Body of pancreas (tissue), 4 donors: ENCODE results near the gene FAM193A. TPM values are rescaled to one million over a fixed set of nuclear protein-coding genes. Genes with fewer than 3 reads are reported as not detected.
"Not testable (repeated sequence)": the region's sequence is repeated elsewhere in the genome, so short reads cannot be mapped to it uniquely, and the experiment has no call there.

ENCODE experiments used
- ATAC-seq: fragments of 150-250 bp; one replicate; pipeline ENCODE4 v1.9.1; 2016
- DNase-seq, 4 donors: peaks; one replicate each; pipeline ENCODE4 v3.0.0-alpha.2; 2019
- H3K27ac ChIP-seq, 4 donors: fragments of 200-600 bp; sonication (generic); 1 replicate in 3 of 4; 2 replicates in 1 of 4; pipeline versions ENCODE4 v1.5.1 to v1.6.1; 2016 to 2019; ENCODE audit warnings: mild to moderate bottlenecking in 1 of 4, mixed read lengths in 1 of 4, moderate library complexity in 1 of 4
- H3K27me3 ChIP-seq, 2 donors: fragments of 200-600 bp; sonication (generic); one replicate each; pipeline ENCODE4 v1.6.0; 2016; ENCODE audit warnings: mild to moderate bottlenecking in 1 of 2
- H3K36me3 ChIP-seq, 2 donors: fragments of 200-600 bp; sonication (generic); replicated peaks in 1 of 2; 2 replicates each; pipeline ENCODE4 v1.5.1; 2016; ENCODE audit warnings: low read depth in 2 of 2; ENCODE audit not compliant: insufficient read depth in 1 of 2
- H3K4me1 ChIP-seq: fragments of 200-600 bp; sonication (generic); one replicate; pipeline ENCODE4 v1.6.0; 2016
- H3K4me3 ChIP-seq, 2 donors: fragments of 200-600 bp; sonication (generic); 1 replicate in 1 of 2; 2 replicates in 1 of 2; pipeline ENCODE4 v1.5.1; 2016 to 2019
- H3K9me3 ChIP-seq, 3 donors: fragments of 200-600 bp; sonication (generic); 1 replicate in 2 of 3; 2 replicates in 1 of 3; pipeline ENCODE4 v1.5.1; 2016
- POLR2A ChIP-seq, 3 donors: fragments of 450-650 bp; IDR thresholded peaks; one replicate each; pipeline ENCODE4 v1.6.1; 2016; ENCODE audit warnings: antibody characterized with exemption in 3 of 3, mild to moderate bottlenecking in 2 of 3
- WGBS, 2 donors: methylation state at CpG; one replicate each; pipeline ENCODE4 v1.1.5; 2017; 5-methylcytosine and 5-hydroxymethylcytosine counted together
- intact Hi-C: fragments of 100-400 bp; cut with DNase I; formaldehyde crosslinking; loops from one replicate; pipeline ENCODE4 v1.15.1; 2023
- total RNA-seq, 2 donors: library from RNA; depleted of rRNA; stranded (reverse); fragments of >200 nt; gene quantifications; one replicate each; pipeline ENCODE4 v1.1.0, GENCODE V29; 2016
- TF ChIP-seq, protein P1 (sequence below), 7 experiments: fragments of 450-650 bp in 4 of 7; fragments of 200-600 bp in 3 of 7; sonication (generic) in 3 of 7; IDR thresholded peaks; one replicate each; pipeline ENCODE4 v1.5.1; 2016 to 2019; ENCODE audit warnings: antibody characterized with exemption in 7 of 7

FAM193A gene
- total RNA-seq, 2 donors from 2014 or later, result 14.8 to 22.7 TPM

DNA sequence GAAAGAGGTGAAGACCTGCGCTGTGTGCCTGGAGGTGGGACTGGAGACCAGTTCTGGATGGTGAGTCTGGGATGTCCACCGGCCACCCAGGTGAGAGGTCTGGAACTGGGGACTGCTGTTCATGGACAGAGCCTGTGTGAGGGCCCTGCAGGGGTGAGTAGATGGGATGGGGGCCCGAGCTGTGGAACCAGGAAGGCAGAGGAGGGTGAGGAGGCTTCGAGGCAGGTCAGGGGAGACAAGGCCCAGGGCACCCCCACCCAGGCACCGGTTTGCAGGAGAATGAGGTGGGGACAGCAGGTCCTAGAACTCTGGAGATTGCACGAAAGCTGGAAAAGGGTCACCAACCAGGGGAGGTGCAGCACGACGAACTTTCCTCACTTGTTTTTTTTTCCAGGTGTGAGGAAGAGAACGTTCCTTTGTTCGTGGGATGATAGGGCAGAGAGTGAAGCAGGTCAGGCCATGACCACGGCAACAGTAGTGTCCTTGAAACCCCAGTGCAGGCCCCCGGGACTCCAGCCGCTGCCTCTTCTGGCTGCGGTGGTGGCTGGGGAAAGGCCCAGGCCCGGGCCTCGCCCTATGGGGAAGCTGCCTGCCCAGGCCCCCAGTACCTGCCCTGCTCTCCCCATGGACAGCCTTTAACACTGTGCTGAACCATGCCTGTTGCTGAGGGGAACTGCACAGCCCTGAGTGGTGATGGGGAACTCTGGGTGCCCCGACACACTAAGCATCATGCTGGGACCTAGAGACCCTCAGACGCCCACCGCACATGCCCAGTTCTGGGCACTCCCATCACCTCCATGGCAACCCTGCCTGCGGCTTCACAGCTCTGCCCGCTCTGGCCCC is 196.8 kb downstream of the FAM193A start:
- Histone ChIP-seq H3K4me1 (no peaks in the 10 kb centered on the region), H3K36me3 (peaks cover 10% of the 10 kb centered on the region in 2 donors), H3K4me3 (no peak overlapping the region), H3K9me3 (no peaks in the 10 kb centered on the region), H3K27me3 (no peaks in the 10 kb centered on the region), H3K27ac (no peak overlapping the region)
- TF ChIP-seq, protein P1, sequence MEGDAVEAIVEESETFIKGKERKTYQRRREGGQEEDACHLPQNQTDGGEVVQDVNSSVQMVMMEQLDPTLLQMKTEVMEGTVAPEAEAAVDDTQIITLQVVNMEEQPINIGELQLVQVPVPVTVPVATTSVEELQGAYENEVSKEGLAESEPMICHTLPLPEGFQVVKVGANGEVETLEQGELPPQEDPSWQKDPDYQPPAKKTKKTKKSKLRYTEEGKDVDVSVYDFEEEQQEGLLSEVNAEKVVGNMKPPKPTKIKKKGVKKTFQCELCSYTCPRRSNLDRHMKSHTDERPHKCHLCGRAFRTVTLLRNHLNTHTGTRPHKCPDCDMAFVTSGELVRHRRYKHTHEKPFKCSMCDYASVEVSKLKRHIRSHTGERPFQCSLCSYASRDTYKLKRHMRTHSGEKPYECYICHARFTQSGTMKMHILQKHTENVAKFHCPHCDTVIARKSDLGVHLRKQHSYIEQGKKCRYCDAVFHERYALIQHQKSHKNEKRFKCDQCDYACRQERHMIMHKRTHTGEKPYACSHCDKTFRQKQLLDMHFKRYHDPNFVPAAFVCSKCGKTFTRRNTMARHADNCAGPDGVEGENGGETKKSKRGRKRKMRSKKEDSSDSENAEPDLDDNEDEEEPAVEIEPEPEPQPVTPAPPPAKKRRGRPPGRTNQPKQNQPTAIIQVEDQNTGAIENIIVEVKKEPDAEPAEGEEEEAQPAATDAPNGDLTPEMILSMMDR (IDR thresholded peaks at IDR 0.05), result no peak
- TF ChIP-seq POLR2A (IDR thresholded peaks at IDR 0.05), result no peak
- ATAC-seq (no peak), DNase-seq (no peak)
- intact Hi-C loops, result no loop called here
- WGBS, 2 donors, result 84 to 85% methylated on average over 16 to 21 of the region's 21 CpGs

DNA sequence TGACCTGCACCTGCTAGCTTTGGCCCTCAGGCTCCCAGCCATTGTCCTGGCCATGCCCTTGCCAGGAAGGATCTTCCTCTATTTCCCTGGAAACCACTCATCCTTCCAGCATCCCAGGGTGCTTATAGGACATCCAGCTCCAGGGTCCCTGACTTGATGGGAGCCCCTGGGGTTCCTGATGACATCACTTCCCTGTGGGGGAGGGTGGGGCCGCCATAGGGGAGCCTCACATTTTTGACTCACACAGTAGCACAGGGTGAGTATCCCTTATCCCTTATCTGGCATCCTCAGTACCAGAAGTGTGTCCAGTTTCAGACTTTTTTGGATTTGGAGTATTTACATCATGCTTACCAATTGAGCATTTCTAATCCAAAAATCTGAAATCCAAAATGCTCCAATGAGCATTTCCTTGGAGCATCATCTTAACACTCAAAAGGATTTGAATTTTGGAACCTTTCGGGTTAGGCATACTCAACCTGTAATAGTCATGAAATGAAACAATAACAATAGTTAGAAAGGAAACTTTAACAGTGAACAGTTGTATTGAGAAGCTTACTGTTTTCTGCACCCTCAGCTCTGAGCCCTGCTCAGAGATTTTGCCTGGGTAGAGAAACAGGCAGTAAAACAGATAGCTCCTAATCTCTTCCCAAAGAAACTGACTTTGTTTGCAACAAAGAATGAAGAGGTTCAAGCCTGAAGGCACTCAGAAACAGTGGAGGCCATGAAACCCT is 197.6 kb downstream of the FAM193A start:
- Histone ChIP-seq H3K9me3 (no peaks in the 10 kb centered on the region), H3K4me3 (no peak overlapping the region), H3K4me1 (no peaks in the 10 kb centered on the region), H3K36me3 (peaks cover 10% of the 10 kb centered on the region in 2 donors), H3K27ac (no peak overlapping the region), H3K27me3 (no peaks in the 10 kb centered on the region)
- no peak for DNase-seq
- intact Hi-C loops, result no loop called here
- 94 to 96% methylated on average over 2 of the region's 2 CpGs for WGBS, 2 donors
- TF ChIP-seq, protein P1 (IDR thresholded peaks at IDR 0.05), result no peak
- no peak for TF ChIP-seq POLR2A (IDR thresholded peaks at IDR 0.05)
- no peak for ATAC-seq

DNA sequence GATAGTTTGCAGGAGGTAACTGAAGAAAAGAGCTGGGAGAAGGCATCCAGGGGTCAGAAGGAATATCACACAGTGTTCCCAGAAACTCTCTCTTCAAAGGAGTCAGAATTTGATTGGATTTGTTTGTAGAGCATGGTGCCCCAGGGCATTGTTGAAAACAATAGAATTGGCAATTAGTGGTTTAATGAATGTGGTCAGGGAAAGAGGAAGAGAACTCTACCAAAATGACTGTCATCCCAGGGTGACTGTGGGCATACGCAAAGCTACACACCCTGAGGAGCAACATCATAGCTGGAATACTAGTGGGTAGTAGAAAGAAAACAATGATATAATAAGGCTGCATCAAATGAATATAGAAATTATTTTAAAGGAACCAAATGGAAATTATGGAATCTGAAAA is 198.2 kb downstream of the FAM193A start:
- ATAC-seq, result no peak
- intact Hi-C loops, result no loop called here
- Histone ChIP-seq H3K4me1 (no peaks in the 10 kb centered on the region), H3K27ac (no peak overlapping the region), H3K36me3 (peaks cover 10% of the 10 kb centered on the region in 2 donors), H3K9me3 (no peaks in the 10 kb centered on the region), H3K4me3 (no peak overlapping the region), H3K27me3 (no peaks in the 10 kb centered on the region)
- no peak for TF ChIP-seq POLR2A (IDR thresholded peaks at IDR 0.05)
- TF ChIP-seq, protein P1 (IDR thresholded peaks at IDR 0.05), result no peak
- WGBS, 2 donors, result 91 to 92% methylated on average over 1 of the region's 1 CpG
- no peak for DNase-seq

DNA sequence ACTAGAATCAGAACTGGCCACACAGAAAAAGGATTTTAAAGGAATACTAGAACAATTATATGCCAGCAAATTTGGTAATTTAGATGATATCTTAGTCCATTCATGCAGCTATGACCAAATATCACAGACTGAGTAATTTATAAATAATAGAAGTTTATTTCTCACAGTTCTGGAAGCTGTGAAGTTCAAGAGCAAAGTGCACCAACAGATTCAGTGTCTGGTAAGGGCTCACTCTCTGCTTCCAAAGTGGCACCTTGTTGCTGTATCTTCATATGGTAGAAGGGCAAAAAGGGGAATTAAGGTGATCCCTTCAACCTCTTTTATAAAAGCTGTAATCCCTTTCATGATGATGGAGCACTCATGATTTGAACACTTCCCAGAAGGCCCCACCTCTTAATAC is 199.4 kb downstream of the FAM193A start:
- intact Hi-C loops, result no loop called here

DNA sequence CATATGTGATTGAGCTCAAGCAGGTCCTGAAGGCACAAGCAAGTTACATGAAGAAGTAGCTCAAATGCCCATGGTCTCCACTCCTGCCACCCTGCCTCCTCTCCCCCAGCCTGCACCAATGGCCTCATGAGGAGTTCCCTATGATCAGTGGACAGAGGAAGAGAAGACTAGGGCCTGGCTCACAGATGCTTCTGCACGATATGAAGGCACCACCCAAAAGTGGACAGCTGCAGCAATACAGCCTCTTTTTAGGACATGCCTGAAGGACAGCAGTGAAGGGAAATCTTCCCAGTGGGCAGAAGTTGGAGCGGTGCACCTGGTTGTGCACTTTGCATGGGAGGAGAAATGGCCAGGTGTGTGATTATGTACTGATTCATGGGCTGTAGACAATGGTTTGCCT is 201.8 kb downstream of the FAM193A start:
- H3K27me3 ChIP-seq, intact Hi-C loops, DNase-seq, H3K4me3 ChIP-seq, H3K4me1 ChIP-seq, H3K9me3 ChIP-seq, ATAC-seq, H3K36me3 ChIP-seq, H3K27ac ChIP-seq: not testable (repeated sequence)
- 87 to 100% methylated on average over 2 of the region's 2 CpGs for WGBS, 2 donors

More for the DNA sequence above, 199.4 kb downstream of the FAM193A start:
- Histone ChIP-seq H3K4me1 (no peaks in the 10 kb centered on the region), H3K27me3 (no peaks in the 10 kb centered on the region), H3K27ac (no peak overlapping the region), H3K36me3 (peaks cover 10% of the 10 kb centered on the region in 2 donors), H3K4me3 (no peak overlapping the region), H3K9me3 (no peaks in the 10 kb centered on the region)
- no peak for TF ChIP-seq POLR2A (IDR thresholded peaks at IDR 0.05)
- TF ChIP-seq, protein P1 (IDR thresholded peaks at IDR 0.05), result no peak
- ATAC-seq (no peak), DNase-seq (no peak)
